ENCODE data around the gene CPNE4. TPM values are rescaled to one million over a fixed set of nuclear protein-coding genes. Genes with fewer than 3 reads are reported as not detected.
"Not testable (repeated sequence)": the region's sequence is repeated elsewhere in the genome, so short reads cannot be mapped to it uniquely, and the experiment has no call there.

The CPNE4 gene
- polyA plus RNA-seq, 4 donors = 0.66 to 4.8 TPM; not detected in 2

DNA sequence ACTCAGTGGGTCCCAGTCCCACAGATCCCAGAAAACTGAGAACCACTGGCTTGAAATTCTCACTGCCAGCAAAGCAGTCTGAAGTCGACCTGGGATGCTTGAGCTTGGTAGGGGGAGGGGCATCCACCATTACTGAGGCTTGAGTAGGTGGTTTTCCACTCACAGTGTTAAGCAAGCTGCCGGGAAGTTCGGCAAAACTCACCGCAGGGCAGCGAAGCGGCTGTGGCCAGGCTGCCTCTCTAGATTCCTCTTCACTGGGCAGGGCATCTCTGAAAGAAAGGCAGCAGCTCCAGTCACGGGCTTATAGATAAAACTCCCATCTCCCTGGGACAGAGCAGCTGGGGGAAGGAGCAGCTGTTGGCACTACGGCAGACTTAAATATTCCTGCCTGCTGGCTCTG, 71.4 kb downstream of the CPNE4 start:
- not testable (repeated sequence) for H3K27ac ChIP-seq (ENCODE audit: low read depth in 1 of 3, low read length in 2 of 3); H3K36me3 ChIP-seq (ENCODE audit: control insufficient read depth in 3 of 3, insufficient read depth in 2 of 3, low read depth in 1 of 3, low read length in 3 of 3); H3K4me1 ChIP-seq (ENCODE audit: control insufficient read depth in 3 of 3, insufficient read depth in 2 of 3, low read depth in 1 of 3, low read length in 2 of 3); FAIRE-seq; DNase-seq; H3K4me3 ChIP-seq (ENCODE audit: low read depth in 1 of 3, low read length in 3 of 3); H3K9me3 ChIP-seq (ENCODE audit: control insufficient read depth in 2 of 2, insufficient read depth in 1 of 2, low read depth in 1 of 2, low read length in 1 of 2); H3K27me3 ChIP-seq (ENCODE audit: control insufficient read depth in 3 of 3, insufficient read depth in 3 of 3, low read length in 3 of 3)
- WGBS, 3 donors = 51 to 58% (median 56%) methylated on average over 8 of the region's 8 CpGs

DNA sequence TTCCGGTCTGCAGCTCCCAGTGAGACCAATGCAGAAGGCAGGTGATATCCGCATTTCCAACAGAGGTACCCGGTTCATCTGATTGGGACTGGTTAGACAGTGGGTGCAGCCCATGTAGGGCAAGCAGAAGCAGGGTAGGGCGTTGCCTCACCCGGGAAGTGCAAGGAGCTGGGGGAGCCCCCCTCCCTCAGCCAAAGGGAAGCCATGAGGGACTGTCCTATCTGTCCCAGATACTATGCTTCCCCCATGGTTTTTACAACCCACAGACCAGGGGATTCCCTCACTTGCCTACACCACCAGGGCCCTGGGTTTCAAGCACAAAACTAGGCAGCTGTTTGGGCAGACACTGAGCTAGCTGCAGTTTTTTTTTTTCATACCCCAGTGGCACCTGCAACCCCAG, 71.8 kb downstream of the CPNE4 start:
- Histone ChIP-seq H3K36me3 (ENCODE audit: control insufficient read depth in 3 of 3, insufficient read depth in 2 of 3, low read depth in 1 of 3, low read length in 3 of 3) (no peaks in the 10 kb centered on the region), H3K4me3 (ENCODE audit: low read depth in 1 of 3, low read length in 3 of 3) (no peak overlapping the region), H3K9me3 (ENCODE audit: control insufficient read depth in 2 of 2, insufficient read depth in 1 of 2, low read depth in 1 of 2, low read length in 1 of 2) (no peaks in the 10 kb centered on the region), H3K27ac (ENCODE audit: low read depth in 1 of 3, low read length in 2 of 3) (no peak overlapping the region), H3K4me1 (ENCODE audit: control insufficient read depth in 3 of 3, insufficient read depth in 2 of 3, low read depth in 1 of 3, low read length in 2 of 3) (peaks cover 0 to 4% (median 0%) of the 10 kb centered on the region in 3 donors), H3K27me3 (ENCODE audit: control insufficient read depth in 3 of 3, insufficient read depth in 3 of 3, low read length in 3 of 3) (peaks cover 0 to 1% (median 0%) of the 10 kb centered on the region in 3 donors)
- no peak for FAIRE-seq
- WGBS, 3 donors = 58 to 75% (median 60%) methylated on average over 5 of the region's 5 CpGs
- no peak for DNase-seq

DNA sequence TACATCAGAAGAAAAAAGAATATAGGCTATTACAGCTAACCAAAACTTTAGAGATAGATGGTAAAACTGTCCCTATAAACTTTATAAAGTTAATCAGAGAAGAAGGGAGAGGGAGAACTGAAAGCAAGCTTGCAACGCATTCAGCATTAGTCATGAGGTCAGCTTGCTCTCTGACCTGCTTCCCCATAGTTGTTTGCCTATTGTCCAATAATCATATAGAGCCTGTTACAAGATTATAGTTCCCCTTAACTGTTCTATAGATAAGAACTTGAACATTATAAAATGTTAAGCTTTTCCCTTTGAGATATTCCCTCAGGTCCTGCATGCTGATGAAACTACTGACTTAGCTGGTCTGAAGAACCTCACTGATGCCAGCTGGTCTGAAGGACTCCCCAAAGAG, 74.5 kb downstream of the CPNE4 start:
- Histone ChIP-seq H3K4me3 (ENCODE audit: low read depth in 1 of 3, low read length in 3 of 3) (no peak overlapping the region), H3K4me1 (ENCODE audit: control insufficient read depth in 3 of 3, insufficient read depth in 2 of 3, low read depth in 1 of 3, low read length in 2 of 3) (peaks cover 0 to 4% (median 0%) of the 10 kb centered on the region in 3 donors), H3K27ac (ENCODE audit: low read depth in 1 of 3, low read length in 2 of 3) (no peak overlapping the region), H3K36me3 (ENCODE audit: control insufficient read depth in 3 of 3, insufficient read depth in 2 of 3, low read depth in 1 of 3, low read length in 3 of 3) (no peaks in the 10 kb centered on the region), H3K9me3 (ENCODE audit: control insufficient read depth in 2 of 2, insufficient read depth in 1 of 2, low read depth in 1 of 2, low read length in 1 of 2) (no peaks in the 10 kb centered on the region), H3K27me3 (ENCODE audit: control insufficient read depth in 3 of 3, insufficient read depth in 3 of 3, low read length in 3 of 3) (peaks cover 0 to 1% (median 0%) of the 10 kb centered on the region in 3 donors)
- FAIRE-seq (no peak), DNase-seq (peak; percentile 20 to 49)
- WGBS, 3 donors = 8 to 48% (median 37%) methylated on average over 1 of the region's 1 CpG

DNA sequence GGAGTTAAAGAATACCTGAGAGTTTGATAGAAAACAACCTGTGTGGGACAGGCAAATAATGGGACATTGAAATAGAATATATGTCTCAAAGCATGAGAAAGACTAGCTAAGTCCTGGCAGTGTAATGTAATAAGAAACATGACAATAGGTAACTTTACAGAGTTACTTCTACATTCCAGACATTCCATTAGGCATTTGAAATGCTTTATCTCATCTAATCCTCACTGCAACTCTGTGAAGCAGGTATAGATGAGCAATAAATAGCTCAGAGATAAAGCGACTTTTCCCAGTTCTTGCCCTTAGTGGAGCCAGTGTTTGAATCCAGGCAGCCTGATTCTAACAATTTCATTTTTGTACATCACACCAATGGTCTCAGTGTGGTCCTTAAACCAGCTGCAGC, 76.8 kb downstream of the CPNE4 start:
- no peak for FAIRE-seq
- Histone ChIP-seq H3K36me3 (ENCODE audit: control insufficient read depth in 3 of 3, insufficient read depth in 2 of 3, low read depth in 1 of 3, low read length in 3 of 3) (no peaks in the 10 kb centered on the region), H3K4me3 (ENCODE audit: low read depth in 1 of 3, low read length in 3 of 3) (no peak overlapping the region), H3K27me3 (ENCODE audit: control insufficient read depth in 3 of 3, insufficient read depth in 3 of 3, low read length in 3 of 3) (peaks cover 0 to 1% (median 0%) of the 10 kb centered on the region in 3 donors), H3K4me1 (ENCODE audit: control insufficient read depth in 3 of 3, insufficient read depth in 2 of 3, low read depth in 1 of 3, low read length in 2 of 3) (peaks cover 0 to 4% (median 0%) of the 10 kb centered on the region in 3 donors), H3K9me3 (ENCODE audit: control insufficient read depth in 2 of 2, insufficient read depth in 1 of 2, low read depth in 1 of 2, low read length in 1 of 2) (no peaks in the 10 kb centered on the region), H3K27ac (ENCODE audit: low read depth in 1 of 3, low read length in 2 of 3) (no peak overlapping the region)
- 22 to 59% (median 23%) methylated on average over 1 of the region's 1 CpG for WGBS, 3 donors
- DNase-seq = no peak

DNA sequence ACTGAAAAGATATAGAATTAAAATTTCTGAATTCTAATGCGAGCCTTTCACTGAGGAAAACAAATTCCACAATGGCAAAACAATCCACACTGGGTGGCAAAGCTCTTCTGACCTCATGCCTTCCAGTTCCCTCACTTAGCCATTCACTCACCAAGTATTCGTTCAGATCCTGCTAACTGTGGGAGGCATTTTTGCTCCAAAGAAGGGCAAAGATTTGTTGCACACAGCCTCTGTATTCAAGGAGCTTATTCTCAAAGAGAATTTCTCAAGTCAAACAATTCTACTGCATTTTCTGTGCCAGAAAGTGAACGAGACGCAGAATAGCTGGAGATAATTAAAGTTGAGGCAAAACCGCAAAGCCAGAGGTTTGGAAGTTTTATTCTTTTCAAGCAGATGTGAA, 77.3 kb downstream of the CPNE4 start:
- H3K9me3 ChIP-seq (ENCODE audit: control insufficient read depth in 2 of 2, insufficient read depth in 1 of 2, low read depth in 1 of 2, low read length in 1 of 2) = no peaks in the 10 kb centered on the region
- peaks cover 0 to 4% (median 0%) of the 10 kb centered on the region in 3 donors for H3K4me1 ChIP-seq (ENCODE audit: control insufficient read depth in 3 of 3, insufficient read depth in 2 of 3, low read depth in 1 of 3, low read length in 2 of 3)
- no peaks in the 10 kb centered on the region for H3K36me3 ChIP-seq (ENCODE audit: control insufficient read depth in 3 of 3, insufficient read depth in 2 of 3, low read depth in 1 of 3, low read length in 3 of 3)
- FAIRE-seq (no peak), DNase-seq (no peak)
- no peak overlapping the region for H3K27ac ChIP-seq (ENCODE audit: low read depth in 1 of 3, low read length in 2 of 3)
- H3K4me3 ChIP-seq (ENCODE audit: low read depth in 1 of 3, low read length in 3 of 3) = no peak overlapping the region
- 58 to 72% (median 61%) methylated on average over 5 of the region's 5 CpGs for WGBS, 3 donors
- H3K27me3 ChIP-seq (ENCODE audit: control insufficient read depth in 3 of 3, insufficient read depth in 3 of 3, low read length in 3 of 3) = peaks cover 0 to 1% (median 0%) of the 10 kb centered on the region in 3 donors

DNA sequence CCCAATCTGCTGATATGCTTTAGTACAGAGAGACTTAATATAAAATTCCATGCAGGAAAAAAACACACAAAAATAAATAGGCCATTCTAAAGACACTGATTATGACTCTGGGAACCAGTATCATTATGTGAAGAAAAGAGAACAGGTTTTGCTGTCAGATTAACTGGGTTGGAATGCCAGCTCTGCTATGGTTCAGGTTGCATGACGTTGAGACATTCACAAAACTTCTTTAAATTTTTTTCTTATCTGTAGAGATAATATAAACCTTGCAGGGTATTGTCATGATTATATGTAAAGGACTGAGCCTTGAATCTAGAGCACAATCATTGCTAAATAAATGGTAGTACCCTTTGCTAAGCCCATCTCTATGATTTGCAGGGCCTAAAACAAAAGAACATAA, 86.0 kb downstream of the CPNE4 start:
- FAIRE-seq (no peak), DNase-seq (no peak)
- no peak overlapping the region for H3K27ac ChIP-seq (ENCODE audit: low read depth in 1 of 3, low read length in 2 of 3)
- no peaks in the 10 kb centered on the region for H3K36me3 ChIP-seq (ENCODE audit: control insufficient read depth in 3 of 3, insufficient read depth in 2 of 3, low read depth in 1 of 3, low read length in 3 of 3)
- H3K27me3 ChIP-seq (ENCODE audit: control insufficient read depth in 3 of 3, insufficient read depth in 3 of 3, low read length in 3 of 3) = no peaks in the 10 kb centered on the region
- no peaks in the 10 kb centered on the region for H3K4me1 ChIP-seq (ENCODE audit: control insufficient read depth in 3 of 3, insufficient read depth in 2 of 3, low read depth in 1 of 3, low read length in 2 of 3)
- H3K9me3 ChIP-seq (ENCODE audit: control insufficient read depth in 2 of 2, insufficient read depth in 1 of 2, low read depth in 1 of 2, low read length in 1 of 2) = no peaks in the 10 kb centered on the region
- WGBS, 3 donors = 20 to 33% (median 23%) methylated on average over 1 of the region's 1 CpG
- H3K4me3 ChIP-seq (ENCODE audit: low read depth in 1 of 3, low read length in 3 of 3) = no peak overlapping the region

DNA sequence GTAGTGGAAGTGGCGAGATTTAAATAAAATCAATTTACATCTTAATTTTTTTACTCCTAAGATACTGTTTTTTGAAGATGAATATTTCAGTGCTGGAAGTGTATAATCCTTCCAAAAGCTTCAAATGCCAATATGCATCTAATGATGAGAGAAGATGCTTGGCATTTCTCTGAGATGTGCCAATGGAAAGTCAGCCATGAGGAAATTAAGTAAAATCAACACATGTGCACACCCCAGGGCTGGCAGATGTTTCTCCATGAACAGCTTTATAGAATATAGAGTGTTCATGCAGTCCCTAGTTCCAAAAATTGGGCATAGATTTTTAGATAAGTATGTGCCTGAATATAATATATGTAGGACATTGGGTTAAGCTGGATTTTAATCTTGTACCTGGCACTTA, 90.1 kb downstream of the CPNE4 start:
- Histone ChIP-seq H3K4me3 (ENCODE audit: low read depth in 1 of 3, low read length in 3 of 3) (no peak overlapping the region), H3K4me1 (ENCODE audit: control insufficient read depth in 3 of 3, insufficient read depth in 2 of 3, low read depth in 1 of 3, low read length in 2 of 3) (no peaks in the 10 kb centered on the region), H3K27me3 (ENCODE audit: control insufficient read depth in 3 of 3, insufficient read depth in 3 of 3, low read length in 3 of 3) (no peaks in the 10 kb centered on the region), H3K36me3 (ENCODE audit: control insufficient read depth in 3 of 3, insufficient read depth in 2 of 3, low read depth in 1 of 3, low read length in 3 of 3) (no peaks in the 10 kb centered on the region), H3K27ac (ENCODE audit: low read depth in 1 of 3, low read length in 2 of 3) (no peak overlapping the region), H3K9me3 (ENCODE audit: control insufficient read depth in 2 of 2, insufficient read depth in 1 of 2, low read depth in 1 of 2, low read length in 1 of 2) (no peaks in the 10 kb centered on the region)
- FAIRE-seq = no peak
- WGBS, 3 donors = 75 to 81% (median 81%) methylated on average over 1 of the region's 1 CpG
- DNase-seq = no peak

DNA sequence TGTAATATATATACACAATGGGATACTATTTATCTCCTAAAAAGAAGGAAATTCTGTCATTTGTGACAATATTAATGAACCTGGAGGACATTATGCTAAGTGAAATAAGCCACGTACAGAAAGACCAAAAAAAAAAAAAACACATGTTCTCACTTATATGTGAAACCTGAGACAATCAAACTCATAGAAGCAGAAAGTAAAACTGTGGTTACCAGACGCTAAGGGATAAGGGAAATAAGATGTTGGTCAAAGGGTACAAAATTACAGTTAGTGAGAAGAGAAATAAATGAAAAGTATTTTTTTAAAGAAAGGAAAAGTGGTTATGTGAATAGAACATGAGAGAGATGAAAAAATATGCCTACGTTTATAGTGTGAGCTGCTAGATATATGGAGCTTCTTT, 101.1 kb downstream of the CPNE4 start:
- H3K27me3 ChIP-seq (ENCODE audit: control insufficient read depth in 3 of 3, insufficient read depth in 3 of 3, low read length in 3 of 3) = no peaks in the 10 kb centered on the region
- H3K27ac ChIP-seq (ENCODE audit: low read depth in 1 of 3, low read length in 2 of 3) = no peak overlapping the region
- FAIRE-seq = no peak
- 48 to 60% (median 49%) methylated on average over 3 of the region's 3 CpGs for WGBS, 3 donors
- no peak for DNase-seq
- no peaks in the 10 kb centered on the region for H3K4me1 ChIP-seq (ENCODE audit: control insufficient read depth in 3 of 3, insufficient read depth in 2 of 3, low read depth in 1 of 3, low read length in 2 of 3)
- no peaks in the 10 kb centered on the region for H3K36me3 ChIP-seq (ENCODE audit: control insufficient read depth in 3 of 3, insufficient read depth in 2 of 3, low read depth in 1 of 3, low read length in 3 of 3)
- H3K9me3 ChIP-seq (ENCODE audit: control insufficient read depth in 2 of 2, insufficient read depth in 1 of 2, low read depth in 1 of 2, low read length in 1 of 2) = no peaks in the 10 kb centered on the region
- no peak overlapping the region for H3K4me3 ChIP-seq (ENCODE audit: low read depth in 1 of 3, low read length in 3 of 3)

DNA sequence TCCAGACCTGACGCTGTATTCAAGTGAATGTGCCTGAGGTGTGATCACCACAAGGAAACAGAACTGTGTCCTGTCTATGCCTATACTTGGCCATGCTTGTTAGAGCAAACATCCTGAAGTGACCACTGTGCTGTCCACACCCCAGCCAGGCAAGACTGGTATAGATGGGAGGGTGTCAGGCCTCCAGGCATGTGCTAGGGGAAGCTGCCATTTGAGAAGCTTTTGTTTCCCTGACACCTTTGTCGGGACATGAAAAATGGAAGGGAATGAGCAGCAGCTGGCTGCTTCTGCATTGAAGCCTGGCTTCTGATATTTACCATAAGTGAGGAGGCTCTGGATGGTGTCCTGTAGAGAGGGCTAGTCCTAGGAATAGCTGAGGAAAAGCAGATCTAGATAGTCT, 106.2 kb downstream of the CPNE4 start:
- Histone ChIP-seq H3K36me3 (ENCODE audit: control insufficient read depth in 3 of 3, insufficient read depth in 2 of 3, low read depth in 1 of 3, low read length in 3 of 3) (no peaks in the 10 kb centered on the region), H3K27me3 (ENCODE audit: control insufficient read depth in 3 of 3, insufficient read depth in 3 of 3, low read length in 3 of 3) (no peaks in the 10 kb centered on the region), H3K4me1 (ENCODE audit: control insufficient read depth in 3 of 3, insufficient read depth in 2 of 3, low read depth in 1 of 3, low read length in 2 of 3) (no peaks in the 10 kb centered on the region), H3K27ac (ENCODE audit: low read depth in 1 of 3, low read length in 2 of 3) (no peak overlapping the region), H3K9me3 (ENCODE audit: control insufficient read depth in 2 of 2, insufficient read depth in 1 of 2, low read depth in 1 of 2, low read length in 1 of 2) (no peaks in the 10 kb centered on the region), H3K4me3 (ENCODE audit: low read depth in 1 of 3, low read length in 3 of 3) (no peak overlapping the region)
- 63 to 74% (median 68%) methylated on average over 2 of the region's 2 CpGs for WGBS, 3 donors
- DNase-seq (no peak), FAIRE-seq (no peak)

All from small intestine (tissue), 7 donors.